K562 (cell line): Measurements from ENCODE around the gene SLC45A3.
A peak's percentile ranks its signal among the peaks of the same experiment; 100 is the strongest.

Experiments
- ATF1 ChIP-seq, 2 experiments: fragments of 450-650 bp in 1 of 2; IDR thresholded peaks; 2 replicates each; pipeline ENCODE4 v1.6.1; 2016; ENCODE audit warnings: missing compliant biosample characterization in 1 of 2, missing genetic modification characterization in 1 of 2
- CTCF ChIP-seq, 3 experiments: IDR thresholded peaks in 2 of 3; conservative IDR thresholded peaks in 1 of 3; 2 replicates each; pipeline ENCODE4 v1.5.1; 2011 to 2012; ENCODE audit warnings: low read length in 3 of 3, mild to moderate bottlenecking in 3 of 3, control low read depth in 2 of 3, improper control_type of control experiment in 1 of 3, inconsistent platforms in 1 of 3, low read depth in 1 of 3, mixed read lengths in 1 of 3, moderate library complexity in 1 of 3; ENCODE audit not compliant: insufficient read depth in 2 of 3
- EGR1 ChIP-seq: fragments of 450-650 bp; conservative IDR thresholded peaks from 2 replicates; pipeline ENCODE4 v1.6.1; 2017; ENCODE audit warnings: mild to moderate bottlenecking
- HDAC8 ChIP-seq: fragments of 450-650 bp; IDR thresholded peaks from 2 replicates; pipeline ENCODE4 v1.6.1; 2016; ENCODE audit warnings: mild to moderate bottlenecking, missing genetic modification characterization, moderate library complexity, missing compliant biosample characterization
- RBM17 ChIP-seq: fragments of 200-400 bp; formaldehyde crosslinking; IDR thresholded peaks from 2 replicates; pipeline ENCODE4 v1.6.1; 2017; ENCODE audit warnings: low read depth, mild to moderate bottlenecking, low read length, borderline replicate concordance
- SMARCE1 ChIP-seq: fragments of 450-650 bp; IDR thresholded peaks from 2 replicates; pipeline ENCODE4 v1.7.1; 2016; ENCODE audit warnings: mild to moderate bottlenecking
- STAG1 ChIP-seq: sonication (generic); formaldehyde crosslinking; IDR thresholded peaks from 2 replicates; pipeline ENCODE4 v1.5.0; 2020; ENCODE audit warnings: missing genetic modification reagents, borderline replicate concordance
- TBL1XR1 ChIP-seq, 2 experiments: IDR thresholded peaks; 2 replicates each; pipeline ENCODE4 v1.6.1; 2012; ENCODE audit warnings: improper control_type of control experiment in 2 of 2, low read length in 2 of 2, mild to moderate bottlenecking in 1 of 2

GRCh38 chr1:205668951-205669340 is 11.4 kb downstream of the SLC45A3 start:
- TF ChIP-seq STAG1 (CRISPR knock-in tag): no peak
- no peak for TF ChIP-seq EGR1
- TF ChIP-seq RBM17: no peak
- TF ChIP-seq TBL1XR1 (IDR thresholded peaks at IDR 0.05; ENCODE audit: low read length in 2 of 2): no peak
- no peak for TF ChIP-seq ATF1 (CRISPR knock-in tag; IDR thresholded peaks at IDR 0.05)
- no peak for TF ChIP-seq ATF1 (tag; IDR thresholded peaks at IDR 0.05)
- TF ChIP-seq SMARCE1: no peak
- peak; percentile 27 to 58 (median 51); a peak in 5 of 6 replicates for TF ChIP-seq CTCF (IDR thresholded peaks at IDR 0.05 in 2 of 3, conservative IDR thresholded peaks at IDR 0.05 in 1 of 3; ENCODE audit: insufficient read depth in 2 of 3, low read depth in 1 of 3, low read length in 3 of 3)
- no peak for TF ChIP-seq HDAC8 (tag)
